T follicular helper cell (primary cell): ENCODE data around the gene GAMT.

Experiments
- DNase-seq: peaks from one replicate; pipeline ENCODE4 v3.0.0-alpha.2; 2020; ENCODE audit warnings: low read depth

GAMT gene

DNA sequence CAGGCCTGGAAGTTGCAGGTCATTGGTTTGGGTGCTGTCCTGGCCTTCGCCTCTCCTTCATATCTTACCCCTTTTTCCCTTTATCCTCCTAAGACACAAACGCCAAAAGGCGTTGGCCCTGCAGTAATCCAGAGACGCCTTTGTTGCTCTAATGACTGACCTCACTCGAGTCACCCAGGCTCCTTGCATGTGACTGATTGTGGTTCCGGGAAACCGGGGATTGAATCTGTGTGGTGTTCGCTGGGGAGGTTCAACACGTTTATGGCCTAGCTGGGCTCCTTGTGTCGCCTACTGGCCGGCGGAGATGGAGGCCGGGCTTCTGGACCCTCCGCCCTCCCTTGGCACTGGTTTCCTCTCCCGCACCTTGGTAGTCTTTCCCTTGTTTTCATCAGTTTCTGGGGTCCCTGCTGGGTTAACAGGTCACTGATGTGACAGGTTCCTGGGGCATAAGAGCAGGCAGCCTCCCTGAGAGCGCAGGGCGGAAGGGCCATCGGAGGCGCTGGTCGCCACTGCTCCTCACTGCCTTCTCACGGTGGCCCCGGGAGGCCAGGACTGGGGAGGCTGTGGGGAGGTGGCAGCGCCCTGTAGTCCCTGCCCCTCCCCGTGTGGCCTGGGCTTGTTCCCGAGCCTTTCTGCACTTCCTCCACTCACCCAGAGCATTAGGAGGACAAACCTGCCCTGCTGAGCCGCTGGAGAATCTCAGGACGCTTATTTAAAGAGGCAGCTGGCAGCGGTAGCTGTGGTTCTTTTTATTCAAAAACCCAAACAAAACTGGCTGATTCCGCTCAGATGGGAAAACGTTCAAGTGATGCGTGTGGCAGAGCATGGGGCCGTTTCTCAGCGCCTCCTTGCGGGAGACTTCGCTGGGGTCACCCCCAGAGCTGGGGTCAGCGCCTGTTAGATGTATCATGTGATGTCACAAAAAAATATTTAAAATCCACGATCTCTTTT lies 35.7 kb downstream of the GAMT start:
- no peak for DNase-seq

DNA sequence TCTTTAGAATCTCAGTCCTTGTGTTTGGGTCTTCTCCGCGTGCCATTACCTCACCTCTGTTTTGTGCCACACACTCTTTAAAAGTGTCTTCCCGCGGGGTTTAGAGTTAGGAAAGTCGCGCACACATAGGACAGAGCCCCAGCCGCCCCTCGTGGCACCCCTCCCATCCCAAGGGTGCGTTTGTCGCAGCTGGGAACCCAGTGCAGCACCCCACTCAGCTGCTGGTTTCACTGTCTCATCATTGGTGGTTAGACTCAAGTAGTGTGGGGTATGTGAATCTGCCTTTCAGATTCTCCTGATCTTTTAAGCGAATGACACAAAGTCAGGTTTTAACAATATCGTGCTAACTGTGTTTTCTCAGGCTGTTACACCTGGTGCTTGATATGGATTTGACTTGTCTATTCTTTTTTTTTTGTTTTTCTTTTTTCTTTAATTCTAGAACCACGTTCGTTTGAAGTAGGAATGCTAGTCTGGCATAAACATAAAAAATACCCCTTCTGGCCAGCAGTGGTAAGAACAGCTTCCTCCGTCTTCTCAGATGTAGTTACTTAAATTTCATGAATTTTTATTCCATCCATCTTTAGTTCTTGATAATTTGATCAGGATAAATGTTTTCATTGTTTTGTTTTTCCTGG lies 37.2 kb downstream of the GAMT start:
- DNase-seq = no peak

DNA sequence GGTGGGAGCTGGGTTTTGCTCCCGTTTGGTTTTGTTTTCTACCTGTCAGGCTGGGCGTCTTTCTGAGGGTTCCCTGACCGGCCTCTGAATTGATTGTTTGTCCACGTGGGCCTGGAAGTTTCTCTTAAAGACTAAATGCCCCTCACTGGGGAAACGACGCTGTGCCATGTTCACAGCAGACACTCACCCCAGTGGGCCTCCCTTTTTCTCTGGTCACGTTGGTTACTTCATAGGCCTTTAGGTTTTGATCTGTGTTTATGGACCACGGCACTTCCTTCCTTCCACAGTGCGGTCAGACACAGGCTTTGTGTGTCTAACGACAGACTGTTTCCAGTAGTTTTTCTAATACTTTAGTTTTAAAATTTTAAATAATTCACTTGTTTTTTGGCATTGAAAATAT lies 37.7 kb downstream of the GAMT start:
- DNase-seq = no peak

DNA sequence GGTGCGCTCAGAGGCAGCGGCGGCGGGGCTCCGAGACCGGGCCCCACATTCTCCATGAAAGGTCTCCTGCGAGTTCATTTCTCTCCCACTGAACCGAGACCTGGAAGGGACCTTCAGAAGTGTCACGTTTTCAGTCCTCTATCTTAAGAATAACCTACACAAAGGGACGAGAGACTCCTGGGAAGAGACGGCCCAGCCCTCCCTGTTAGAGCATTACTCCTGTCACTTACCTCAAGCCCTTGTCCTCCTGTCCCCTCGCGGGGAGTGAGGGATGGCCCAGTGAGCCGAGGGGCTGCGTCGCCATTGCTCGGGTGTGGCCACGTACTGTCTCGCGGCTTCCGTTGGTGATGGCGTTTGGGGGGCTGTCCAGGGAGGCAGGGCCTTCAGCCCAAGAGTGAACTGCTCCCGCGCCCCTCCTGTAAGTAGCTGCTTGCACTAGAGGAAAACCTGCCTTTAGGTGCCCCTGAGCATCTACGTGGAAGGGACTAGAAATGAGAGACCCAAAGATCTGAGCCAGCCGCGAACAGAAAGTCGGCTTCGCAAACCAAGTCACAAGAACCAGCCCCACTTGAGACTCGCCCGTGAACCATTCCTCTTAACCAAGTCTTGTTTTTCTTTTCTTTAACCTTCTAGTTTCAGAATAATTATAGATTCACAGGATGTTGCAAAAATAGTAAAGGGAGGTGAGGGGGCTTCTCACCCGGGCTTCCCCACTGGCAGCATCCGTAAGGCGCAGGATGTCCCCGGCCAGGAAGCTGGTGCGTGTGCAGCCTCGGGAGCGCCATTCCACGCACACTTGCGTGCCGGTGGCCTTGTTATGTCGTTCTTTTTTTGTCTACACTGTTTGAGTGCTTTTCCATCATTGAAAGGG lies 38.7 kb downstream of the GAMT start:
- DNase-seq = no peak

DNA sequence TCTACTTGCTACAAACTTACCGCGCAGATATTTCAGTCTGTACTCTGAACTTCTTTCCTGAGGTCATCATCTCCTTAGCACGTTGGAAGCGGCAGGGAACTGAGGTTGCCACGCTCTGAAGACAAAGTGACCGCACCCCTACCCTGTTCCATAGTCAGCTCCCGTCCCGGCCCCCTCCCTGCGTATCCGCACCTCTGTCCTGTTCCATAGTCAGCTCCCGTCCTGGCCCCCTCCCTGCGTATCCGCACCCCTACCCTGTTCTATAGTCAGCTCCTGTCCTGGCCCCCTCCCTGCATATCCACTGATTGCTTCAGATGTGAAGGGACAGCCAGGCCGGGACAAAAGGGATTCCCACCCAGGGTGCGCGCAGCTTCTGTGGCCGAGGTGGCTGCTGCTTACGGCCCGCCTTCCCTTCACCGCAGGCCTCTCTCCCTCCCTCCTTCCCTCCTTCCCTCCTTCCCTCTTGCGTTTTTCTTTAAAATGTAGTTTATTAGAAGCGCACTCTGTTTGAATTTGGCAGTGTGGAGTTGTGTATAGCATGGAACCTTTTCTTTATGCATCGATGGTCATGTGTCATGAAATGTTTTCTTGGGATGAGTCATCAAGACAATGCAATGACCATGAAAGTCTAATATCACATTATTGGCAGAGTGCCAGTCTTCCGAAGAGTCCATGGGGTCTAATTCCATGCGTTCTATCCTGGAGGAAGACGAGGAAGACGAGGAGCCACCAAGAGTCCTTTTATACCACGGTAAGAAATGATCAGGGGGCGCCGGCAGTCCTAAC lies 39.5 kb downstream of the GAMT start:
- DNase-seq = no peak

DNA sequence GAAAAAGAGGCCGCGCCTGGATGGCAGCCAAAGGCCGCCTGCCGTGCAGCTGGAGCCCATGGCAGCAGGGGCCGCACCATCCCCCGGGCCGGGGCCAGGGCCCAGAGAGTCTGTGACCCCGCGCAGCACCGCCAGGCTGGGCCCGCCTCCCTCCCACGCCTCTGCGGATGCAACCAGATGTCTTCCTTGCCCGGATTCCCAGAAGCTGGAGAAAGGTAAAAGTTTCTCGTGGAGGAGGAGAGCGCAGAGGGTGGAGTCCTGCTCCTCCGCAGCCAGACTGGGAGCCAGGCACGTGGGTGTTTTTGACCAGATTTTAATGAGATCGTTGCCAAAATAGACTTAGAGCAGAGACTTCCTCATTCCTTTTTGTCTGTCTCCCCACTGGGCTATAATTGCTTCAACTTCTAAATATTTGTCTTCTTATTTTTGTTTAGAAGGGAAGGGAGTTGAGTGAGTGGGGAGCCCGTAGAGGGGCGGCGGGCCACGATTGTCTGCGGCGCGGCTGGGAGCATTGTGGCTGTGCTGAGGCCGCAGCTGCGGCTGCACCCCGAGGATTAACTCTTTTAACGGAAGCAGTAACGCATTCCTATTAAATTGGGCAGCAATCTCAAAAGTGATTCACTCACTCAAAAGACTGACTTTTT lies 40.4 kb downstream of the GAMT start:
- no peak for DNase-seq

DNA sequence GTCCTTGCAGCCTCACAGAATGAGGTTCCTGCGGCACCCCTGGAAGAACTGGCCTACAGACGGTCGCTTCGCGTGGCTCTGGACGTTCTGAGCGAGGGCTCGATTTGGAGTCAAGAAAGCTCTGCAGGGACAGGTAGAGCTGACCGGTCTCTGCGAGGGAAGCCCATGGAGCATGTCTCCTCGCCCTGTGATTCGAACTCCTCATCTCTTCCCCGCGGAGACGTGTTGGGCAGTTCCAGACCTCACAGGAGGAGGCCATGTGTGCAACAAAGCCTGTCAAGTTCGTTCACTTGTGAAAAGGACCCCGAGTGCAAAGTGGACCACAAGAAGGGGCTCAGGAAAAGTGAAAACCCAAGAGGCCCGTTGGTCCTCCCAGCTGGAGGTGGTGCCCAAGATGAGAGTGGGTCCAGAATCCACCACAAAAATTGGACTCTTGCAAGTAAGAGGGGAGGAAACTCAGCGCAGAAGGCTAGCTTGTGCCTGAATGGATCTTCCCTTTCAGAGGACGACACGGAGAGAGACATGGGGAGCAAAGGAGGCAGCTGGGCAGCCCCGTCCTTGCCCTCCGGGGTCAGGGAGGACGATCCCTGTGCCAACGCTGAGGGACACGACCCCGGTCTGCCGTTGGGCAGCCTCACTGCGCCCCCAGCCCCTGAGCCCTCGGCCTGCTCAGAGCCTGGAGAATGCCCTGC lies 41.1 kb downstream of the GAMT start:
- no peak for DNase-seq

DNA sequence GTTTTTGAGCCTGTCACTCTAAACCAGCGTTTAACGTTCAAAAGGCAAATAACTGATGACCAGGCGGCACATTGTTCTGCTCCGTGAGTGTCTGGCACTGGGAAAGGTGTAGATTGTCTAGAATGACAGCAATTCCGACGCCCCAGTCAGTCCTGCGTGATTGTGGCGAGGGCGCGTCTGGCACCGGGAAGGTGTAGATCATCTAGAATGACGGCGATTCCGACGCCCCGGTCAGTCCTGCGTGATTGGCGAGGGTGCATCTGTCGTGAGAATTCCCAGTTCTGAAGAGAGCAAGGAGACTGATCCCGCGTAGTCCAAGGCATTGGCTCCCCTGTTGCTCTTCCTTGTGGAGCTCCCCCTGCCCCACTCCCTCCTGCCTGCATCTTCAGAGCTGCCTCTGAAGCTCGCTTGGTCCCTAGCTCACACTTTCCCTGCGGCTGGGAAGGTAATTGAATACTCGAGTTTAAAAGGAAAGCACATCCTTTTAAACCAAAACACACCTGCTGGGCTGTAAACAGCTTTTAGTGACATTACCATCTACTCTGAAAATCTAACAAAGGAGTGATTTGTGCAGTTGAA lies 43.7 kb downstream of the GAMT start:
- no peak for DNase-seq

DNA sequence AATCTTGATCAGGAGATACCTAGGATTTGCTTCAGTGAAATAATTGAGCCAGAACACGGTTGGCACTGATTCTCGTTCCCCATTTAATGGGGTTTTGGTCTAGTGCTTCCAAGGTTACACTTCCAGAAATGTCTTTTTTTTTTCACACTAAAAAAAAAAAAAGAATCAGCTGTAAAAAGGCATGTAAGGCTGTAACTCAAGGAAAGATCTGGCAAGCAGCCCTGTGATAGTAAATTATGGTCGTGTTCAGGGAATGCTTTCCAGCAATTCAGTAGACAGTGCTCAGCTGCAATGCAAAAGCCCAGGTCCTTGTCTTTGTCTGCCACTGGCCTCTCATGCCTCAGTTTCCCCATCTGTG lies 44.9 kb downstream of the GAMT start:
- no peak for DNase-seq

DNA sequence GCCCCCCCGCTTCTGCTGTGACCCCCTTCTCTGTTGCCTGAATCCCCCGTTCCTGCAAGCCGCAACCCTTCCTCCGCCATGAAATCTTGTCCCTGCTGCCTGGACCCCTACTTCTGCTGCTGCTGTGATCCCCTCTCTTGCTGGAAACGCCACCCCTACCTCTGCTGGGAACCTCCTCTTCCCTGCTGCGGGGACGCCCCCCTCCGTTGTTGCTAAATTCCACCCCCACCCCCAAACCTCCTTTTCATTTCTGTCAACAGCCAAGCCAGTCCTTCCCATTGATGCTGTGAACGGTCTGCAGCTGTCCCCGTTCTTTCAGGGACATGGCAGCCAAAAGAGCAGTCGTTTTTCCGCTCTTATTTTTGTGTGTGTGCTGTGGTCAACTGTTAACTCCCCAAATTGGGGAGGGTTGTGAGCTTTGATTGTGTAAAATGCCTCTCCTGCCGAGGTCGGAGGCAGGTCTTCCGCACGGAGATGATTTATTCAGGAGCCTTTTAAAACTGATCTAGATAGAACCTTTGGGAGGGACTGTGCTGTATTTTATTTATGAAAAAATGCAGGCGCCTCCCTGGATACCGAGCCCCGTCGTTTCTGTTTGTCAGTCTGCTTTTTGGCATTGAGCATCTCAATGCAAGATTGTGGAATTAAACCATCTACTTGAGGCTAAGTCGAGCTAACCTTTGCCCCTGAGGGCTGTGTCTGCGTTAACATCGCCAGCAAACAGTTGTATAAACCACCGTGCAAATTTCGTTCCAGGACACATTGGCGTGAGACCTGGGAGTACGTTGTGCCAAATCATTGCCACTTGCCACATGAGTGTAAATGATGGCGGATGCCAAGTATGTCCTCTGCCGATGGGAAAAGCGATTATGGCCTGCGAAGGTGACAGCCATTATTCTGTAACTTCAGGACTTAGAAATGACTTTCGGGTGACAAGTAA lies 45.5 kb downstream of the GAMT start:
- no peak for DNase-seq

DNA sequence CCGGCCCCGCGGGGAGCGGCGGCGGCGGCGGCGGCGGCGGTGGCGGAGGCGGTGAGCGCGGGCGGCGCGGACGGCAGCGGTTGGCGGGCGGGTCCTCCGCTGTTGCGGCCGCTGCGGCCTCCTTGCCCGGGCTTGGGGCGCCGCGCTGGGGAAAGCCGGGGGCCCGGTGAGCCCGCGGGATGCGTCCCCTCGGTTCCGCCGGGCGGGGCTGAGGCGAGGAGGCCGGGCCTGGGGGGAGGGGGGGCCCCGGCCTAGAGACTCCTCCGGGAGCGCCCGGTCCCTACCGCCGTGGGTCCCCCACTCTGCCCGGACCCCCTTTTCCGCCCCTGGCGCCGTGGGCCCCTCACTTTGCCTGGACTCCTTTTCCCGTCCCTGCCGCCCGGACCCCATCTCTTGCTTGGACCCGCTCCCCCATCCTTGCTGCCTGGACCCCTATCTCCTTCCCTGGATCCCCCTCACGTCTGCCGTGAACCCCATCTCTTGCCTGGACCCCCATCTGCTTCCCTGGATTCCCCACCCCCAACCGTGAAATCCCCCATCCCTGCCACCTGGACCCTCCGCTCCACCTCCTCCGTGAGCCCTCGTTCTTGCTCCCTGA lies 46.3 kb downstream of the GAMT start:
- DNase-seq = no peak

DNA sequence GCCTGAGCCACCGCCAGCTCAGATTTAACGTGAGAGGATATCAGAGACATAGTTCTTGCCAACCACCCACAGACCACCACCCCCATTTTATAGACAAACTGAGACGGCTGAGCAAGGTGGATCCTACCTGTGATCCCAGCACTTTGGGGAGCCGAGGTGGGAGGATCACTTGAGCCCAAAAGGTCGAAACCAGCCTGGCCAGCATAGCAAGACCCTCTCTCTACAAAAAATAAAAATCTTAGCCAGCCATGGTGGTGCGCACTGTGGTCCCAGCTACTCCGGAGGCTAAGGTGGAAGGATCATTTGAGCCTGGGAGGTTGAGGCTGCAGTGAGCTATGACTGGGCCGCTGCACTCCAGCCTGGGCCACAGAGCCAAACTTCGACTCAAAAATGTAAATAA lies 48.2 kb downstream of the GAMT start:
- no peak for DNase-seq

DNA sequence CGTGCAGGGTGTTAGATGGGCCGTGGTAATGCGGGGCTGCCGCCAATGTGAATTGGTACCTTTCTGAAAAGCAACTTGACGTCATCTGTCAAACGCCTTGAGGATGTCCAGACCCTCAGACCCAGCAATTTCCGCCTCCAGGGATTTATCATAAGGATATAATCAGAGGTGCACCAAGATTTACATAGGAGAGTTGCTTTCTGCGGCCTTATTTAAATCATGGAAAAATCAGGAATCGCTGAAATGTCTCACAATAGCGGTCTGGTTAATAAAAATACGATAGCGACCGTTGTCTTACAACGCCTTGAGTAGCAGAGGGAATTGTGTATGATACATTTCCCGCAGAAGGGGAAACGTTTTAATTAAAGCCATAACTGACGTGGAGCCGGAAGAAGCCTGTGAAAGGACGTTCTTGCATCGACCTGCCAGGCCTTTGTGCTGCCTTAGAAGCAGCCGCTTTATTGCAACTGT lies 49.9 kb downstream of the GAMT start:
- DNase-seq = no peak

DNA sequence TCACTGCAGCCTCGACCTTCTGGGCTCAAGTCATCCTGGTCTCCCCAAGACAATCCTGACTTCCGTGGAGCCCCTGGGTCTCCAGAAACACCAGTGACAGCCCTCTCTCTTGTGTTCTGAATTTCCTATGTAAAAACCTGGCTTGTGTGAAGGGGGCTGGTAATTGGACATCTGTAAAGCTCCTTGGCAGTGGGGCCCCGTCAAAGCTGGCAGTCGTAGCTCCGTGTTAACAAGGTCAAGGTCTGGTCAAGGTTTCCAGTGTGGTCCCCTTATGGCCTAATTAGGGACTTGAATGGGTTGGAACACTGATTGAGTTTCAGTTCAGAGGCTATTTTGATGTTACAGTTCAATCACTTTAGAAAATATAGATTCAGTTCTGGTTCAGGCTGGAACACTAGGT lies 50.5 kb downstream of the GAMT start:
- no peak for DNase-seq

DNA sequence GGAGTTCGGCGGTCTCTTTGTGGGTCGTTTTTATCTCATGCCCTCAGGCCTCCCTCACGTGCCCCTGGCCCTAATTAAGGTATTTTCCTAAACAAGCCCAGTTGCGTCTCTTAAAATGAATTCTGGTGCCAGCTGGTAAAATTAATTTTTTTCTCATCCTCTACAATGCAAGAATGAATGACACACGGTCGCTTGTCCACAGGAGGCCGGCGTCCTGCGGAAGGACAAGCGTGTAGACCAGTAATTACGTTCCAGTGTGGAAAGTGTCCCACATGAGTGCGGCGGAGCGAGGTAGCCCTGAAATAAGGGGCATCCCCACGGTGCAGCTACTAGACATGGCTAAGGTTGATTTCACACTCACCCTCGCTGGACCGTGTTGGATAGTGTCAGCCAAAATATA lies 52.1 kb downstream of the GAMT start:
- no peak for DNase-seq
